Mesenteric fat pad (tissue), 1 donor: ENCODE results near the gene SIGLEC7. TPM values are rescaled to one million over a fixed set of nuclear protein-coding genes. Genes with fewer than 3 reads are reported as not detected.

Source experiments
- DNase-seq: peaks from one replicate; pipeline ENCODE4 v3.0.0-alpha.2; 2020; ENCODE audit warnings: low spot score
- total RNA-seq: library from RNA; stranded (reverse); fragmentation: NEBNext Ultra II Directional; extraction: Animal tissue kit (Norgen Biotek cat#: 25700); gene quantifications from one replicate; pipeline ENCODE4 v1.2.1, GENCODE V29; 2021
- donor health status: DM: yes; HTN: yes; CAD: no.

SIGLEC7 gene
- total RNA-seq, 1 donor from 2014 or later, result 8.1 TPM

DNA sequence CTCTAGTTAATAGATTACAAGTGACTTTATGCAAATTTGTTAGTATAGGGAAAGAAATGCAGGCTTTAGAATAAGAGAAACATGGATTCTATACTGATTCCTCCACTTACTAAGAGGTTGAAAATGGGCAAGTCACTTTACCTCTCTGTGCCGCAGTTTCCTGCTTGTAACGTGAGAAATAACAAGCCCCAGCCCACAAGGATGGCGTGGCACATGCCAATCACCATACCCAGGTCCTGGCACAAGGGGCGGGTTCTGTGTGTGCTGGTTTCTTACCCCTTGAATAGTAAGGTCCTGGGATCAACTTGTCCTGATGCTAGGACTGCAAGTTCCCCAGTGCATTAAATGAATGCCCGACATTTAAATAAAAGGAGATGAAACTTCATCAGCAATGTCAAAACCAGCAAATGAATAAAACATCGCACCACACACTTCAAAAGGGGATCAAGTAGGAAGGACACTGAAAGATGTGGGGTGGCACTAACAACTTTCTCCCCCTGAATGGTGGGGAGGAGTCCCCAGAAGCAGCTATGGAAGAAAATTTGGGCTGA is 25.3 kb upstream of the SIGLEC7 start:
- no peak for DNase-seq

DNA sequence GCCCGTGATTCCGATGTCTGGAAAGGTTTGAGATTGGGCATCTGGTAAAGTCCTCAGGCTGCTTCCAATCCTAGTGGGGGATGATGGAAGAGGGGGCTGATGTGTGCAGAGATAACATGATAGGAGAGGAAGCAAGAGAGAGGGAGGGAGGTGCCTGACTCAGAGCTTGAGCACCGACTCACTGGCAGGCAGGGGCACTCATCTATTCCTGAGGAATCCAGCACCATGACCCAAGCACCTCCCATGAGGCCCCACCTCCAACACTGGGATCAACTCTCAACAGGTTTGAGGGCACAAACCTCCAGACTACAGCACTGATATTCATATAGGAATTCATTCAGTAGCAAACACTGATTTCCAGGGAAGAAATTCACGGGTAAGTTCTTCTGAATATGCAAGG is 23.0 kb upstream of the SIGLEC7 start:
- no peak for DNase-seq

- DNase-seq, result no peak
Observed at GRCh38 chr19:51119611-51120010, 22.5 kb upstream of the SIGLEC7 start.

GRCh38 chr19:51120160-51120559 is 21.9 kb upstream of the SIGLEC7 start:
- no peak for DNase-seq

GRCh38 chr19:51121257-51121656 is 20.8 kb upstream of the SIGLEC7 start:
- no peak for DNase-seq

DNA sequence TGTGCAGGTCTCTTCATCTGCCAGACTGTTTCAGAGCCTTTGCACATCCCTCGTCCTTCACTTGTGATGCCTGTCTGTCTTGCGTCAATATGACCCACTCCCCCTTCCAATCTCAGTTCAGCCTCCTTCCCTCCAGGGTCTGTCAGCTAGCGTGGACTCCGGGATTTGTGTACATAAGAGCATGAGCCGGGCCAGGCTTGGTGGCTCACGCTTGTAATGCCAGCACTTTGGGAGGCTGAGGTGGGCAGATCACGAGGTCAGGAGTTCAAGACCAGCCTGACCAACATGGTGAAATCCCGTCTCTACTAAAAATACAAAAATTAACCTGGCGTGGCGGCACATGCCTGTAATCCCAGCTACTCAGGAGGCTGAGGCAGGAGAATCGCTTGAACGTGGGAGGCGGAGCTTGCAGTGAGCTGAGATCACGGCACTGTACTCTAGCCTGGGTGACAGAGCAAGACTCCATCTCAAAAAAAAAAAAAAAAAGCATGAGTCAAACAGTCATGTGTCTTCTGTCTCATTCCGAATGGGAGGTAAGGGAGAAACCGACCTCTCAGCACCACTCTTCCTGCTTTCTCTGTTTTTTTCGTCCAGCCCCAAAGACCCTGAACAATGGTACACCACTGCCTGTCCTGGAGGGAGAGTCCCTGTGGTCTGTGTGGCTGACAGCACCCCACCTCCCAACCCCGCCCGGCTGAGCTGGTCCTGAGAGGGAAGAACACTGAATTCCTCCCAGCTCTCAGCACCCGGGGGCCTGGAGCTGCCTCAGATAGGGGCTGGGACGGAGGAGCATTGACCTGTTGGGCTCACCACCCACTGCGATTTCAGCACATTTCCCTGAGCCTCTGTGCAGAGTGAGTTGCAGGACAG is 19.8 kb upstream of the SIGLEC7 start:
- no peak for DNase-seq

DNA sequence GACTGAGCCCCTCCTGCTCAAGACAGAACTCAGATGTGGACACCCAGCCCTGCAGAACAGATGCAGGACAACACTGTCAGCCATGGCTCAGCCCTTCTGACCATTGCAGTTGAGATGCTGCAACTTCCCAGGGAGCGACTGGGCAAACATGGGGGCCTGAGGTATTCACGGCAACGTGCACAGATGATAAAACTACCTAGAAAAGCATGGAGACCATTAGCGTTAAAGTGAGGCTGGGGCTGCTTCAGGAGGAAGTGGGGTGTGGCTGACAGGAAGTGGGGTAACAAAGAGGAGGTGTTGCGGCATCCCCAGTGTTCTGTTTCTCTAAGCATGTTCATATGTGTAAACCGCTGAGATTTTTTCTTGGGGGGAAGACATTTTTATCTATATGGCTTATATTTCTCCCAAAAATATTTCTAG is 18.7 kb upstream of the SIGLEC7 start:
- DNase-seq, result no peak

DNA sequence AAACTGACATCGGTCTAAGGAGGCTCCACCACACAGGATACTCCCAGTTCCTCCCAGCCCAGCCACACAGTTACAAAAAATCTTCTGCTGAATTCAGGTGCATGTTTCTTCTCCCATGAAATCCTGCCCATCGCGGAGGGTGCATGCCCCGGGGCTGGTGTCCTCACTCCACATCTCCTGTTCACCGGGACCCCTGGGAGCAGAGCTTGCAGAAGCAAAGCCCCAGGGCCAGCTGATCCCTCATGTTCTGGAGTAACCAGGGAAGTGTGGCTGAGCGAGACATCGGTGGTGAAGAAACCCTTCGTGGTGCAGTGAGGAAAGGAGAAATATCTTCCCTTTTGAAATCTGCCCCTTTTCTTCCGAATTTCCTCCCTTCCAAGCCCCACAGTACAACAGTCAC is 18.3 kb upstream of the SIGLEC7 start:
- no peak for DNase-seq

DNA sequence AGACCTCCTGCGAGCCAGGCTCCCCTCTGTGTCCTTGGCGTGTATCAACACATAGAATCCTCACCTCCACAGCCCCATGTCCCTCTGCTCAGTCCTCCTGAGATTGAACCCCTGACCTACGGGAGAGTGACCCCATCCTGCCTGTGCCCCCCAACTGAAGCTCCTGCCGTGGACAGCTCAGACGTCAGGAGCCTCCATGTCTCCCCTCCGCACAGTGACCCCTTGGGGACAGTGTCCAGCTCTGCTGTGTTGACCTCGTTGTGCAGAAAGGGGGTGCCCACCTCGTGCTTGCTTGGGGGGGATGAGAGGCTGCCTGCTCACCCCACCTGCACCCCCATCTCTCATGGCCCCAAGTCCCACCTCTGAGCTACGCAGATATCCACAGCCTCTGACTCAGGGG is 17.9 kb upstream of the SIGLEC7 start:
- no peak for DNase-seq

GRCh38 chr19:51124729-51125128 is 17.4 kb upstream of the SIGLEC7 start, which contains the start of gene SIGLEC9:
Gene SIGLEC9 (plus strand): TSS chr19:51124906. CDS start chr19:51124975, 69 bp downstream.
- DNase-seq, result no peak

GRCh38 chr19:51125421-51126075 is 16.6 kb upstream of the SIGLEC7 start:
- peak; percentile 39 for DNase-seq

DNA sequence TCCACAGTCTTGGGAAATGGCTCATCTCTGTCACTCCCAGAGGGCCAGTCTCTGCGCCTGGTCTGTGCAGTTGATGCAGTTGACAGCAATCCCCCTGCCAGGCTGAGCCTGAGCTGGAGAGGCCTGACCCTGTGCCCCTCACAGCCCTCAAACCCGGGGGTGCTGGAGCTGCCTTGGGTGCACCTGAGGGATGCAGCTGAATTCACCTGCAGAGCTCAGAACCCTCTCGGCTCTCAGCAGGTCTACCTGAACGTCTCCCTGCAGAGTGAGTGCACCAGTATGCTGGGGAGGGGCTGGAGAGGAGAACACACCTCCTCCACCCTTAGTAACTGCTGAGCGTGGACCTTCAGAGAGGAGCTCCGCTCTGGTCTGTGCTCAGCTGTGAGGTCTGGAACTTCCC is 15.1 kb upstream of the SIGLEC7 start:
- DNase-seq, result peak; percentile 89

GRCh38 chr19:51127755-51128154 is 14.3 kb upstream of the SIGLEC7 start:
- no peak for DNase-seq

DNA sequence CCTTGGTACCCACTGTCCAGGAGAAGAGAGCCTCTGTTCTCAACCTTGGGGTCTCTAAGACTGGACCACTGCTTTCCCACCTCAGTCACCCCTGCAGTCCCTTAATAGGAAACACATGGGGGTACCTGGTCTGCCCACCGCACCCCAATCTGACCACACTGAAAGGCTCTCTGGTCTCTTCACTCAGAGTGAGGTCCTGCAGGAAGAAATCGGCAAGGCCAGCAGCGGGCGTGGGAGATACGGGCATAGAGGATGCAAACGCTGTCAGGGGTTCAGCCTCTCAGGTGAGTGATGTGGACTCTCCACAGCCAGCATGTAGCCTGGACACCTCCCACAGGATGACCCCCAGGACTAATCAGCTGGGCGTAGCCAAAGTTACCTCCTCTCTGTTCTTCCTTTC is 13.9 kb upstream of the SIGLEC7 start:
- DNase-seq, result no peak

DNA sequence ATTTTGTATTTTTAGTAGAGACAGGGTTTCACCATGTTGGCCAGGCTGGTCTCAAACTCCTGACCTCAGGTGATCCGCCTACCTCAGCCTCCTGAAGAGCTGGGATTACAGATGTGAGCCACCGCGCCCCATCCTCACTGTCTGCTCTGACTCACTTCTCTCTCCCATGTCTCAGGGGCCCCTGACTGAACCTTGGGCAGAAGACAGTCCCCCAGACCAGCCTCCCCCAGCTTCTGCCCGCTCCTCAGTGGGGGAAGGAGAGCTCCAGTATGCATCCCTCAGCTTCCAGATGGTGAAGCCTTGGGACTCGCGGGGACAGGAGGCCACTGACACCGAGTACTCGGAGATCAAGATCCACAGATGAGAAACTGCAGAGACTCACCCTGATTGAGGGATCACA is 12.4 kb upstream of the SIGLEC7 start:
- DNase-seq, result no peak

- peak; percentile 53 for DNase-seq
Observed at GRCh38 chr19:51131780-51132680, 10.1 kb upstream of the SIGLEC7 start.

DNA sequence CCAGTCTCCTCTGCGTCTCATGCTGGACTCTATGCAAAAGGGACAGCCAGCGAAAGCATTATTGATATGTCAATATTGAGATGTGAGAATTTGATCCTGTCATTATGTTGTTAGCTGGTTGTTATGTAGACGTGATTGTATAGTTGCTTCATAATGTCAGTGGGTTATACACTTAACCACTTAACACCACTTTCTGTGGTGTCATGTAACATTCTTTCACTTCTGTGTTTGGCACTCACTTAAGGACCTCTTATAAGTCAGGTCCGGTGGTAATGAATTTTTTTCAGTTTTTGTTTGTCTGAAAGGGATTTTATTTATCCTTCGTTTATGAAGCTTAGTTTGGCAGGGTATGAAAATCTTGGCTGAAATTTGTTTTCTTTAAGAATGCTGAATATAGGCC is 7.1 kb upstream of the SIGLEC7 start:
- no peak for DNase-seq

DNA sequence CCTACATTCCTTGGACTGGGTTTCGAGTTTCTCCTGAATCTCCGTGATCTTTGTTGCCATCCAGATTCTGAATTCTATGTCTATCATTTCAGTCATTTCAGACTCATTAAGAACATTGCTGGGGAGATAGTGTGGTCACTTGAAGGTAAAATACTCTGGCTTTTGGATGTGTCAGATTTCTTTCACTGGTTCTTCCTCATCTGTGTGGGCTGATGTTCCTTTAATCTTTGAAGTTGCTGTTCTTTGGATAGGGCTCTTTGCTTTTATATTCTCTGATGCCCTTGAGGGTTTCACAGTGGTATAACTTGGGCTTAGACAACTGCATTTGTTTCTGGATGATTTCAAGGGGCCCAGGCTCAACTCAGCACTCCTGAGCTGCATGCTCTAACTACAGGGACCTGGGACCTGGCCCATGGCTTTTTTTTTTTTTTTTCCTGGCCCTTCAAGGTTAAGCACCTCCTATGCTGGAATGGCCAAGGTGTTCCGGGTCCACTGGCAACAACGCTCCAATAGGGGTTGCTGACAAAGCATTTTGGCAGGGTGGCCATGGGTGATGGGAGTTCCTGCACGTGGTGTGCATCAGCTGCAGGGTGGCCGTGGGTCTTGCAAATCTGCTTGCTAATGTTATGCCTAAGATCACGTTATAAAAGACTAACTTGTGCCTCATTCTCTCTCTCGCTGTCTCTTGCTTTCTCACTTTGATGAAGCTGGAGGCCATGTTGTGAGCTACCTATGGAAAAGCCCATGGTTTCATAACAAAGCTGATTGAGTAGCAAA is 5.9 kb upstream of the SIGLEC7 start:
- DNase-seq, result peak; percentile 60

GRCh38 chr19:51136851-51137551 is 5.1 kb upstream of the SIGLEC7 start:
- peak; percentile 67 for DNase-seq
